CD4-positive, alpha-beta T cell treated with Interleukin-2 at 100 ng/mL for 4 hours (primary cell): ENCODE results near the gene SLC1A7.

Experiments
- DNase-seq: peaks from one replicate; pipeline ENCODE4 v3.0.0-alpha.2; 2020; ENCODE audit warnings: low spot score

Gene SLC1A7

DNA sequence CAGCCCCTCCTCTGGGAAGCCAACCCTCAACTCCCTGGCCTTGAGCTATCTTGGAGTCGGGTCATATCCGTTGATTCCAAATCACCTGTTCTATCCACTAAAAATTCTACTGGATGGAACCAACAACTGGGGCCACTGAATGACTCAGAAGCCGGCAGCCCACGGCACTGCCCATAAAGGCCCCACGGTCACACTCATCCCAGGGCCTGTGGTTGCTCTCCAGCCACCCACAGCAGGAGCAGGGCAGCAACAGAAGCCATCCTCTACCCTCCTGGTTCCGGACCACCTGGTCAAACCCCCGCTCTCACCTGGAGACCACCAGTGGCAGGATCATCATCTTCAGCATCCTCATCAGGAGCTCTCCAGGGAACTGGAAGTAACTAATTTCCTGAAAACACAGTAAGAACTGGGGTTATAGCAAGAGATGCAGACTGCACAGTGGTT is 8.4 kb downstream of the SLC1A7 start:
- no peak for DNase-seq

DNA sequence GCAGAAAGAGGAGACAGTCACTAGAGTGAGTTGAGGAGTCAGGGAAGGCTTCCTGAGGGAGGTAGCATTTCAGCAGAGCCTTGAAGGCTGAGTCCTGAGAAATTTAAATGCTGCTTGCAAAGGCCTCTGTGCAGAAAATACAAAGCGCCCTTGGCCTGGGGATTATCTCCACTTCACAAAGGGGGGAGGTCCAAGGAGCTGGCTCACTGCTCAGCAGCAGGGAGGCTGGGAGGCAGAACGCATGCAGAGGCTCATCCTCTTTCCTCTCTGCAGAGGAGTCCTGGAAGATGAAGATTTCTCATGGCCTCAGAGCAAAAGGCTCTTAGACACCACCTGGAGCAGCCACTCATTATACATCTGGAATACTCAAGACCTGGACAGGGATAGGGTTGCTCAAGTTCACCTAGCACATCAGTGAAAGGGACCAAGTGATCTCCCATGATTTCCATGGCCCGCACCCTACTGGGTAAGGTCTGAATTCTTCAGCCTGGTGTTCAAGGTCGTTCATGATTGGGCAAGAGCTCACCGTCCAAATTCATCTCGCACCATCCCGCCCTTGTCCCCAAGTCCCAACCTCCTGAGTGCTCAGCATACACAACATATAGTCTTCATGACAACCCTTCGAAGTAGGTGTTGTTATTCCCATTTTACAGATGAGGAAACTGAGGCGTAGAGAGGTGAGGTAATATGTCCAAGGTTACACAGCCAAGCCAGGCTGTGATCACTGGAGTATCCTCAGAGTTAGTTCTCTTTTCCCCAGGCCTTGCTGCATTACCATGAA is 9.0 kb downstream of the SLC1A7 start:
- DNase-seq: no peak

DNA sequence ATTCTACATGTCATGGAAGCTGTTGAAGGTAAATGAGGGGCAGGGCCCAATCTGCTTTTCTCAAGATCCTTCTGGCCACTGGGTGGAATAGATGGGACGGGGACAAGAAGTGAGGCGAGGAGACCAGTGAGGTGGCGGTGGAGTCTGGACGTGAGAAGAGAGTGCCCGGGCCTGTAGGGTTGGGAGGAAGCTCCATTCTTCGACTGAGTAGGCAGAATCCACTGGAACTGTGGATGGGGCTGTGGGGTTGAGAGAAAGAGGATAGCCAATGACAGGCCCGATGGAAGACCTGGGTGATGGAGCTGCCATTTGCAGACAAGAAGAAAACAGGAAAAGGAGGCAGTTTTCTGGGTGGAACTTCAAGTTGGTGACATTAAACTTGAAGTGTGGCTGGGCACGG is 10.3 kb downstream of the SLC1A7 start:
- DNase-seq: no peak

DNA sequence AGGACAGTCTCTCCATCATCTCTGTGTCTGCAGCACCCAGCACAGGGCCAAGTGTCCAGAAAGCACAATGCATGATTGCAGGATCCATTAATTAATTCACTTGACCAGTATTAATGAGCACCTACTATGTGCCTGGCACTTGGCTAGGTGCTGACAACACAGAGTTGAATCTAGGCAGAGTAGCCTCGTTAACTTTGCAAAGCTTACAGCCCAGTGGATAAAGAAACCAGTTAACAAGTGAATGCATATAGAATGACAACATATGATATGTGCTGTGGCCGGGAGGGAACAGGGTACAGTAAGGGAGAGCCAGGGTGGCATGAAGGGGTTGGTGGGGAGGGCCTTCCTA is 10.9 kb downstream of the SLC1A7 start:
- no peak for DNase-seq

DNA sequence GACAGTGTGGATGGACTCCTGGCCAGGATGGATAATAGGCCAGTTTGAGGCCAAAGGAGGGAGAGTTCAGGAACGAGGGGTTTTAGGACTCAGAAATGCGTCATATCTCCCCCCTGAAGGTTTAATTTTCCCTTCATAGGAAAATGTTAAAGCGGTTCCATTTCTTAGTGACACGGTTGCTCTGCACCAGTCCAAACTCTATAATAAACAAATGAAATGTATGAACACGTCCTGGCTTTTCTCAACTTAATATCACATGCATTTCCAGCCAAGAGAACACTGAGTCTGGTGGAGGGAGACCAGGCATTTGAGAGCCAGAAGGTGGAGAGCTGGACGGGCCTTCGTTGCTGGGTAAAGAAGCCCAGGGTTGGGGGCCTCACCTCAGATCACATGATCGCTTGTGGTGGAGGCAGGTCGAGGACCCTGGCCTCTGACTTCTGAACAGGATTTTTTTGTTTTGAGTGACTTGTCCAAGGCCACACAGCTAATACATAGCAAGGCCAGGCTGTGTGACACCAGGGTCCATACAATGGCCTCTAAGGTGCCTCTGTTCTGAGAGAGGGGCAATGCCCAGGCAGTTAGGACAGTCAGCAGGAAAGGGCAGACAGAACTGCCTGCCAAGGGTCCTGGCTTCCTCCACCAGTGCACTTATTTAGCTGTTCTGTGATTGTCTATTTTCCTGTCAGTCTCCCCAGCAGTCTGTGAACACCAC is 11.4 kb downstream of the SLC1A7 start:
- no peak for DNase-seq

DNA sequence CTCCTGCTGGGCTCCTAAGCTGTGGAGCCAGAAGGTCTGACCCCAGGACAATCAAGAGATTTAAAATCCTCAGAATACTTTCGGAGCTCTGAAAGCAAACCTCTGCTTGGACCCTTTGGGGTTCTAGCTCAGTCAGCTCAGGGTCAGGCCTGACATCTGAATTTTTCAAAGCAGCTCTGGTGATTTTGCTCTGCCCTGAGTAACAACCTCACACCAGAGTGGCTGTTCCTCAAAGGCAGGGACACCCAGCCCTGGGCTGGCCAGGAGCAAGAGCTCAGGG is 11.9 kb downstream of the SLC1A7 start:
- DNase-seq: no peak

DNA sequence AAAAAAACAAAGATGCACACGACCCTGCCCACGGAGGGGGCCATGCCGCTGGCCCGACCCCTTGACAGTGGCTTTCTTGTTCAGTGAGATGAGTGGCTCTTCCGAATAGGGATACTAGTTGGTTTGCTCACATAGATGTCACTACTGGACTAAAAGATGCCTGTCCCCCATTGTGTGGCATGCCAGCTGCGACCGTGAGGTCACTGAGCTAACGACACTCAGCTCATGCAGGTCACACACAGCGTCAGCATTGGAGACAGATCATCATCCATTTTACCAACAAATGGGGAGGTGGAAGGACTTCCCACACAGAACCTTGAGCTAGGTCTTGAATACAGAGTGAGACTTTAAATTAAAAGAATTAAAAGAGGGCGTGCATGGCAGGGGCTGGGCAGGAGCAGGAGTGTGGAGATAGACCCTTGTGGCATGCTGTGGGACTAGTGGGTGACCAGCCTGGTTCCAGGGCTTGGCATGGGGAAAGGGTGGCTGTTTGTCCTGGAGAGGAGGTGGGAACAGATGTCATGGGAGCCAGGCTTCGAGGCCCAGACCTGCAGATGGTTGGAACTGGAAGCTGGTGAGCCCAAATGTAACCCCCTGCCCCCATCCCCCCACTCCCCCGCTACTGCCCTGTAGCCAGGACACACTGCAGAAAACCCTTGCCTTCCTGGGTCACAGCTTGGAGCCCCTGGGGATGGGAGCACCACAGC is 12.4 kb downstream of the SLC1A7 start:
- DNase-seq: no peak

DNA sequence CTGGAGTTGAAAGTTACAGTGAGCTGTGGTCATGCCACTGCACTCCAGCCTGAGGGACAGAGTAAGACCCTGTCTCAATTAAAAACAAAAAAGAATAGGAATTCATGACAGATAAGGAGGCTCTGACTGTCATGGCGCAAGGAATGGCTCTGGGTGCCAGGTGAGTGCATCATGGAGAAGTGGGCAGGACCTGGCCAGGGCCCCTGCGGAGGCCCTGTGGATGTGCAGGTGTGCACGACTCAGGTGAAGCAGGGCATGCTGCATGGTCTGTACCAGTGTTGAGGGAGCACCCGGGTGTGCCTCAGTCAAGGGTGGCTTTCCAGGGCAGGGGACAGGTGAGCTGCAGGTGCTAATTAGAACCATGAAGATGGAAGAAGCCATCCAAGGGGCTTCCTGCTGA is 14.0 kb downstream of the SLC1A7 start:
- DNase-seq: no peak

DNA sequence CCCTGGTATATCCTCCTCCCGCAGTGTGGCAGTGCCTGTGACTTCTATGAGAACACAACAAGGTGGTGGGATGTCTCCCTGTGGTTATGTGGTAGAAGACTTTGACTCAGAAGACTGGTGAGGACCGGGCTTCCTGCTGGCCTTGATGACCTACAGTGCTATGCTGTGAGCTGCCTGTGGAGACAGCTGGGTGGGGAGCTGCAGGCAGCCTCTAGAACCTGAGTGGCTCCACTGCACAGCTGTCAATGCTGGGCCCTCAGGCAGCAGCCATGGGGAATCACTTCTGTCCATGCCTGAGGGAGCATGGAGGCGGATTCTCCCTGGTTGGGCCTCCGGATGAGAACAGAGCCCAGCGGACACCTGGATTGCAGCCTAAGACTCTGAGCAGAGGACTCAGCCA is 14.9 kb downstream of the SLC1A7 start:
- DNase-seq: peak; percentile 37

DNA sequence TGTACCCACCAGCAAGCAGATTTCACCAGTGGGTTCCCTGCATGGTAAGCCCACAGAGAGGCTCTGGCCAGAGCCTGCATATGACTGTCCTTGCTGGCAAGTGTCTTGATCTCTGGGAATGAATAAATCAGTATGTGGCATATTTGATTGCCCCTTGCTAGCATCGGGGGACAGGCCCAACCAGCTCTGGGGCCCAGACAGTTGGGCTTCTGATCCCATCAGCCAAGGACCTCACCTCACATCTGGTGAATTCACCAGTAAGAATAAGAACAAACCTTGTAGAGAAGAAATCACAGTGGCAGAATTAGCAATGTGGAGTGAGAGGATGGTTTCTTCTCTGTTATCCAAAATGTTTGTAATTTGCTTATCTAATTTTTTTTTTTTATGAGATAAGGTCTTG is 15.9 kb downstream of the SLC1A7 start:
- DNase-seq: no peak

DNA sequence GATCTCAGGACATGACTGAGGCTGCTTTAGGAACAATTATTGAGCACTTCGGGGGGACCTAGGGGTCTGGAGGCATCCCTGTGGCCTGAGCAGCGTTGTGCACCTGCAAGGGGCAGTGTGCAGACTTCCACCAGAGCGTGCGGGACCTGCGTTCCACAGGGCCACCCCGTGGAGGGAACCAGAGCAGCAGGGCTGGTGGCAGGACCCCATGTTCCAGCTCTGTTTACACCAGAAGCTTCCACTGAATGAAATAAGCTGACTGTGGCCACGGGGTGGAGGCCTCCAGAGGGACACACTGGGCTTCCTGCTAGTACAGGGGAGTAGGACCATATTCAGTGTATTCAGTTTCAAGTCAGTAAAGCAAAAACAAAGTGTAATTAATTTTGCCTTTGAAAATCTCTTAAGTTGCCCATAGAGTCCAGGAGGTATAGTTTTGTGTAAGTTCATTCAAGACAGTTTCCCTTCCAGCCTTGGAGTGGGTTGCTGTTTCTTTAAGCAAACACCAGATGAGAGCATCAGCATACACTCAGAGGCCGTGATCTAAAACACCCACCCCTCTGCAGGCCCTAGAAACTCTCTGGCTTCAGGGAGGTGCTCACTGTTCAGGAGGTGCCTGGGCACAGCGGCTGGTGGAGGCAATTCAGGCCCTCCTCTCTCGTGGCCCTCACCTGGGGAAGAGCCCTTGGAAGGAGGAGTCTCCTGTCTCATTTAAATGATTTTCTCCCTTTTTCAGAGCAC is 16.6 kb downstream of the SLC1A7 start:
- DNase-seq: no peak

DNA sequence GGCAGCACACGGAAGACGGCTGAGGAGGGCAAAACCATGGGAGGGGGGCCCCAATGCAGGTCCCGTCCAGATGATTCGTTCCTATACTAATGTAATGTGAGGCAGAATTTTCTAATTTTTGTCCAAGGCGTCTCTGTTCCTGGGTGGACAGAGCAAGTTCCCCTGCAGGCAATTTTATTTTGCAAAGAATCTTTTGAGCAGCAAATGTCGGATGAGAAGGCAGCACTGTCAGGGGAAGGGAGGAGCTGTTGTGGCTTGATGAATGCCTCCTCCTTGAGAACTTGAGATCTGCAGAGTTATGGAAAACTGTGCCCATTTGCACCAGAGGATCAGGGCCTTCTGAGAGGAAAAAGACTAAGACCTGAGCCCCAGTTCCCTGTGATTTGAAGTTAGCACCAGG is 17.3 kb downstream of the SLC1A7 start:
- DNase-seq: no peak

DNA sequence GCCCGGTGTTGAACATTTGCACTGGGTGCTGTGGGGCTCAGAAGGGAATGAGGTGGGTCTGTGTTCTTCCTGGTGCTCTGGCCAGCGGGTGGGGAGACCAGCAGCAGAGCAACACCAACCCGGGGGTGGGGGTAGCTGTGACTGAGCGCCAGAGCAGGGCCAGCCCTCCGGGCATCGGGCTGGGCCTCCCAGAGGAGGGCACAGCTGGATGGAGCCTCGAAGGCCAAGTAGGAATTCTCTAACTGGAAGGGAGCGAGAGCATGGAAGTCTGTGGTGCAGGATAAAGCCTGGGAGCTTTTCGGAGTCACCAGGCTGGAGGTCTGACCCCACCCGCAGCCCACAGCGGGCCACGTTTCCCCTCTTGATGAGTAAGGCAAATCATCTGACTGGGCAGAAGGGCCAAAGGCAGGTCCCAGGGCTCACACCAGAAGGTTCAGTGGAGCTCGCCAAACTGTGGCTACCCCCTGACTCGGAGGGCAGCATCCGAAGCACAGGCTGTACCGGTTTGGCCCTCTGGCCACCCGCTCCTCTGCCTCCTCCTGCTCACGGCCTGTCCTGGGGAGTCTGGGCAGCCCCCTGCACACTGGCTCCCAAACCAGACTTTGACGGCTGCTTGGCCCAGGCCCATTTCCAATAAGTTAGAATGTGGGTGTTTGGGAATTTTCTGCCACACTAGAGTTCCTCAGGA is 18.8 kb downstream of the SLC1A7 start:
- no peak for DNase-seq

DNA sequence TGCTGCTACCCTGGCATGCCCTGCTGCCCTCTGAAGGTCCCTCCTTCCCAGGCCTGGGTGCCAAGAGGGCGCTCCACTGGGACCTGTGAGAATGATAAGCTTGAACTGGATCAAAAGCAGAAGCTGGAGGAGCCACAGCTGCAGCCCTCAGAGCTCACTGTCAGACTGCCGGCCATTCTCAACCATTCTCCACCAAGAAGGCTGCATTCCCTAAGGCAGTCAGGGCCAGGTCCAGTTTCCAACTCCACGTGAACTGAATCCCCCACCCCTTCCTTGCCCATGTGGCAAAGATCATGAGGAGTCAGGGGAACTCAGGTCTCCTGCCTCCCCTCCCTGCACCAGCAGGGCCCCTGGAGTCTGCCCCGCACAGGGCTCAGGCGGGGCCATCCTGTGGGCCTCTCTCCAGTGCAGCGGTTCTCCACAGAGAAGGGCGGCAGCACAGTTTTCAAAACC is 19.5 kb downstream of the SLC1A7 start:
- no peak for DNase-seq

DNA sequence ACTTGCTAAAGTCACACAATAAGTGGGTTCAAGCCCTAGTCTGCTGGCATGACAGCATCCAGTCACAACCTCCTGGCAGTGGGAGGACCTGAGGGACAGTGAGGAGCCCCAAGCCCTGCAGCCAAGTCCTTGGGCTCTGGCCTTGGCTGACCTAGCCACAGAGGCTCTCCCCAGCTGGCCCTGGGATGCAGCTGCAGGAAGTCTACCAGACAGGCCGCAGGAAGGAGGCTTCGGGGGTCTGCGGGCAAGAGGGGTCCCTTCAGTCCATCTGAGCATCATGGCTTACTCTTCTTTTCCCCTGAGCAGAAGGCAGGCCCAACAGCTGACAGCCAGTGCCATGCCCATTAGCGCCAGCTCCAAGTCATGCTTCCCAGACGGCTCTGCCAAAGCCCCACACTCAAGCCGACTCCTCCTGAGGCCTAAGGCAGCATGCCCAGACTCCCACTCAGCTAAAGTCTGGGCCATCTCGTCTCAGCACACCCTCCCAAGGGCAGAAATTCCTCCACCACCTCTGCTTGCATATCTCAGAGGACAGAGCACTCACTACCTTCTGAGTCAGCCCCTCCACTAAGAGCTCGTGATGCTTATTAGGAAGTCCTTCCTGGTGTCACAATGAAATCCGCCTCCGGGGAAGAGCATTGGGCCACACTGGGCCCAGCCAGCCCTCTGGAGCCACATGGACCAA is 20.1 kb downstream of the SLC1A7 start:
- no peak for DNase-seq

DNA sequence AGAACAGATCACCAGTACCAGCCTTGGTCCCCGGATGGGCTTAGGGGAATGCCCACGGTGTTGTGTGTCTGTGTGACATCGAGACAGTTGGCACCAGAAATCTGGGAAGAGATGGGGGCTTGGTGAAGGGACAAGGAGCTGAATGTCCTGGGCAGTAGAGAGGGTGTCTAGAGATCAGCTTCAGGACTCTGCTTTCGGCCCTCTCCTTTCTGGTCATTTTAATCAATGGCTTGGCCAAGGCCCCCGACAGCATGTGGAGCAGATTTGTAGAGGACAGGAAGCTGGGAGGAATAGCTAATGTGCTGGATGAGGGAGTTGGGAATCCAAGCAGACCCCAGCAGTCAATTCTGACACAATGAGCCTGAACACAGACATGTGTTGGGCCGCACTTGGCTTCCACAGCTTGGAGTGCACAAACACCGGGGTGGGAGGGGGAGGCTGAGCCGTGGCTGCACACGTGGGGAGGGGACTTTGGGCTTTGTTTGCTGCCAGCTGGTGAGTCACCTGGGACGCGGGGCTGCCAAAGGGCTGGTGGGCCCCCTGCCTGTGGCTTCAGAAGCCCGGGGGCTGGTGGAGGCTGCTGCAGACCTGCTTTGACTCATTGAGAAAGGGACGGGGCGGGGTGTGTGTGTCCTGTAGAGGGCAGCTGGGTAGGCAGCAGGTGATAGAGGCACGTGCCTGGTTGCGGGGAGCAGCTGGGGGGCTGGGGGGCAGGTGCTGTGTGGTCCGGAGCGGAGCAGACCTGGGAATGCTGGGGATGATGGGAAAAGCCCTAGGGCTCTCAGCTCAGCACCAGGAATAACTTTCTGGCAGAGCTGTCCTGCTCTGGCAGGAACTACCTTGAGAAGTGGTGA is 20.9 kb downstream of the SLC1A7 start:
- no peak for DNase-seq

DNA sequence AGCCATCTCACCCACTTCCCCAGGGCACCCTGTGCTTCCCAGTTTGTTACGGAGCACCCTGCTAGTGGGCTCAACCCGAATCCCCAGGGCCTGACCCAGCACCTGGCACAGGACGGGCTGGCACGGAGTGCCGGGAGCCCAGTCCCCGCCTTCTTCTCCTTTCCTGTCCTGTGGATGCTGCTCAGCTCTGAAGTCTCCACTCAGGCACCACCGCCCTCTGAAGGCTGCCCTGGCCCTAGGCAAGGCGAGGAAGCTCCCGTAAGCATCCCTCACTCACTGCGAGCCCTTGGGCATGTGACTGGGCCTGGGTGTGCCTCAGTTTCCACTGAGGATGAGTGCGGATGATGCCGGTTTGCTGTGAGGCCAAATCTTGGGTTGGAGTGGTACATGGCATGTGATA is 21.8 kb downstream of the SLC1A7 start:
- DNase-seq: no peak

DNA sequence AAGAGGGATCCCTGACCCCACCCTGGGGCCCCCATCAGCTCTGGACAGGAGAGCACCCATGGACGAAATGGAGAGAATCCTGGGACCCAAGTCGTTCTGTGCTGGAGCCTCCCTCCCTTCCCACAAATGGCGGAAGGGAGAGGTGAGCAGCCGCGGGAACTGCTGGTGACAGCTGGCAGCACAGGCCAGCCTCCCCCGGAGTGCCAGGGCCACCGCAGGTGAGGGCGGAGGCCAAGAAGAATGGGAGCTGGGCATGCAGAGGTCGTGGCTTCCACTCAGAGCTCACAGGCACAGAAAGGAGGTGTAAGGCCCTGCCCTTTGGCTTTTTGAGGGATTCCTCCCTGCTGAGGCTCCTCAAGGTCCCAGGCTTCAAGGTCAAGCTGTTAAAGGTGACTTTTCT is 24.6 kb downstream of the SLC1A7 start:
- DNase-seq: no peak

DNA sequence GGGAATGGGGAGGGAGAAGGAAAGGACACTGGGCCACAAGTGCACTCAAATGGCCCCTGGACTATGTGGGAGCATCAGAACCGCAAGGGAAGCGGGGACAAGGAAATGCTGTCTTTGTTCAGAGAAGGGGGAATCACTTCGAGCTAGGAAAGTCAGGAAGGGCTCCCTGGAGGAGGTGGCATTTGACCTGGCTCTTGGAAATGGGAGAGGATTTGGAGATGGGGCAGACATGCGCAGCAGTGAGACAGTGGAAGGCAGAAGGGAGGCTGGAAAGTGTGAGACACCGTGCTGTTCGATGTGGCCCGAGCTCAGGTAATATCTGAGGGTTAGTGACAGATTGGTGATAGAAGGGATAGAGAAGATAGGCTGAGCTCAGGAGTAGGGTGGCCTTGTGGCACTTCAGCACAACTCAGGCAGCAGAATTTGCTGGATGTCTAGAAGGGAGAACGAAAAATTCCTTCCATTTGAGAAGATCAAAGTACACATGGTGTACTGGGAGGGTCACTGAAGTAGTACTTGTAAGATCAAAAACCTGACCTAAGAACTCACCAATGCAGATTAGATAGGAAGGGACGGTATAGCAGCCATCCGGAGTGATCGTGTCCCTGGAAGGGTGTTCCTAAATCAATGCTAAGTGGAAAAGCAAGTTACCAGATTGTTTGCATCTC is 25.4 kb downstream of the SLC1A7 start:
- no peak for DNase-seq

DNA sequence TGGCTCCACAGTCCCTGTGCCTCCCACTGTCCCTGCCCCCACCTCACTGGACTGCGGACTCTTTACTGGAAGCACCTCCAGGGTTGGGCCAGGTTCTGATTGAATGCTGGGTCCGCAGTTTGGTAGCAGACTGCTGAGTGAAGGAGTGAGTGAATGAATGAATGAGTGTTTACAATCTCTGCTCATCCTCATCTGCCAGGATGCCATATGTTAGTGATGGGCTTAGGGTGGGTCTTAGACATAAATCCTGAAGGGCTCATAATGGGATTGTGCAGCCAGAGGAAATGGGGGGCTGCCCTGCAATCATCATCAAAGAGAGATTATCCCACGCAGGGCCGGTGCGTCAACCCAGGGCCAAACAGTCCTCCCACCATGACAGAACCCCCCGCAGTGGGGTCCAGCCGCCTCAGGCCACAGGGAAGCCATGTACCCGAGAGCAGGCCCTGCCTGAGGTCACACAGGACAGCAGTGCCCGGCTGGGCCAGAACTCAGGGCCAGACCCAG is 26.1 kb downstream of the SLC1A7 start:
- no peak for DNase-seq
